ENCODE results near the gene CLK3.

- TF ChIP-seq CTCF (IDR thresholded peaks at IDR 0.05) (no peak), POLR2AphosphoS5 (IDR thresholded peaks at IDR 0.05; ENCODE audit: insufficient read depth in 1 of 2, low read depth in 1 of 2) (no peak), POLR2A (IDR thresholded peaks at IDR 0.05) (no peak)
Measured at GRCh38 chr15:74584779-74585178, 30.9 kb upstream of the CLK3 start.

Measured in vagina (tissue), 2 donors.